ENCODE data around the gene RHOJ.

DNA sequence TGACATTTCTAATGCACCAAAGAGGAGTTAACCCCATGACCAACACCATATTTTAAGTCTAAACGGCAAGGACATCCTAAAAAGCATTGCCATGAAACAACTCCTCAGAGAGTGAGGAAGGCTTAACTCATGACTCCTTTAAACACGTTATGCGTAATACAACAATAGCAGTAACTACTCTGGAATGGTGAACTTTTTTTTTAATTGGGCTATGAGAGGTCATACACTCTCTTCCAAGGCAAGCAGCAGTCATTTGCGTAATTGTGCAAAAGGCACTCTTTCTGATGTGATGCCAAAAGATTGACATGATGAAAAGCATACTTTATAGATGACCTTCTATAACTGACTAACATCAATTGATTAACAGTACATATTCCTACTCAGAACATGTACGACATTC lies 39.4 kb downstream of the RHOJ start:
- TF ChIP-seq, protein P1, sequence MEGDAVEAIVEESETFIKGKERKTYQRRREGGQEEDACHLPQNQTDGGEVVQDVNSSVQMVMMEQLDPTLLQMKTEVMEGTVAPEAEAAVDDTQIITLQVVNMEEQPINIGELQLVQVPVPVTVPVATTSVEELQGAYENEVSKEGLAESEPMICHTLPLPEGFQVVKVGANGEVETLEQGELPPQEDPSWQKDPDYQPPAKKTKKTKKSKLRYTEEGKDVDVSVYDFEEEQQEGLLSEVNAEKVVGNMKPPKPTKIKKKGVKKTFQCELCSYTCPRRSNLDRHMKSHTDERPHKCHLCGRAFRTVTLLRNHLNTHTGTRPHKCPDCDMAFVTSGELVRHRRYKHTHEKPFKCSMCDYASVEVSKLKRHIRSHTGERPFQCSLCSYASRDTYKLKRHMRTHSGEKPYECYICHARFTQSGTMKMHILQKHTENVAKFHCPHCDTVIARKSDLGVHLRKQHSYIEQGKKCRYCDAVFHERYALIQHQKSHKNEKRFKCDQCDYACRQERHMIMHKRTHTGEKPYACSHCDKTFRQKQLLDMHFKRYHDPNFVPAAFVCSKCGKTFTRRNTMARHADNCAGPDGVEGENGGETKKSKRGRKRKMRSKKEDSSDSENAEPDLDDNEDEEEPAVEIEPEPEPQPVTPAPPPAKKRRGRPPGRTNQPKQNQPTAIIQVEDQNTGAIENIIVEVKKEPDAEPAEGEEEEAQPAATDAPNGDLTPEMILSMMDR (conservative IDR thresholded peaks at IDR 0.05; ENCODE audit: low read depth, low read length), result no peak
- TF ChIP-seq NFE2L2 (IDR thresholded peaks at IDR 0.05; ENCODE audit: low read depth, low read length) (no peak), RFX5 (IDR thresholded peaks at IDR 0.05; ENCODE audit: low read depth, low read length) (no peak), SMC3 (IDR thresholded peaks at IDR 0.05; ENCODE audit: low read depth, low read length) (no peak), POLR2A (IDR thresholded peaks at IDR 0.05; ENCODE audit: low read depth, low read length) (no peak), RAD21 (IDR thresholded peaks at IDR 0.05; ENCODE audit: low read length) (no peak), FOS (IDR thresholded peaks at IDR 0.05; ENCODE audit: low read depth, low read length) (no peak), MAZ (IDR thresholded peaks at IDR 0.05; ENCODE audit: borderline replicate concordance, low read depth, low read length) (no peak), CEBPB (IDR thresholded peaks at IDR 0.05; ENCODE audit: low read depth, low read length) (no peak)
- TF ChIP-seq, protein P2, sequence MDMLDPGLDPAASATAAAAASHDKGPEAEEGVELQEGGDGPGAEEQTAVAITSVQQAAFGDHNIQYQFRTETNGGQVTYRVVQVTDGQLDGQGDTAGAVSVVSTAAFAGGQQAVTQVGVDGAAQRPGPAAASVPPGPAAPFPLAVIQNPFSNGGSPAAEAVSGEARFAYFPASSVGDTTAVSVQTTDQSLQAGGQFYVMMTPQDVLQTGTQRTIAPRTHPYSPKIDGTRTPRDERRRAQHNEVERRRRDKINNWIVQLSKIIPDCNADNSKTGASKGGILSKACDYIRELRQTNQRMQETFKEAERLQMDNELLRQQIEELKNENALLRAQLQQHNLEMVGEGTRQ (IDR thresholded peaks at IDR 0.05; ENCODE audit: low read depth, low read length), result no peak

Measured in IMR-90 (cell line).